GM18507 (cell line): ENCODE data around the gene FOXO6.

Experiments
- DNase-seq: peaks from one replicate; pipeline ENCODE4 v3.0.0; 2011; ENCODE audit warnings: low read depth; ENCODE audit not compliant: insufficient read length; ENCODE audit errors: extremely low spot score
- FAIRE-seq: peaks from 2 replicates; lab custom pipeline; 2011; peaks lifted over from hg19 to GRCh38; lab: Jason Lieb, UNC

Gene FOXO6

GRCh38 chr1:41430582-41430981 lies 69.3 kb downstream of the FOXO6 start:
- FAIRE-seq: no peak
- no peak for DNase-seq

GRCh38 chr1:41431490-41432350 lies 70.5 kb downstream of the FOXO6 start:
- FAIRE-seq (no peak), DNase-seq (no peak)
